HG03432 (cell line): Measurements from ENCODE around the gene ZNF524.
"Not testable (repeated sequence)": the region's sequence is repeated elsewhere in the genome, so short reads cannot be mapped to it uniquely, and the experiment has no call there.

Experiments
- ATAC-seq: cut with Tn5 transposase; IDR thresholded peaks from one replicate; pipeline ENCODE4 v1.9.1; 2021; ENCODE audit warnings: mild to moderate bottlenecking, moderate library complexity; ENCODE audit not compliant: unreplicated experiment

ZNF524 gene

DNA sequence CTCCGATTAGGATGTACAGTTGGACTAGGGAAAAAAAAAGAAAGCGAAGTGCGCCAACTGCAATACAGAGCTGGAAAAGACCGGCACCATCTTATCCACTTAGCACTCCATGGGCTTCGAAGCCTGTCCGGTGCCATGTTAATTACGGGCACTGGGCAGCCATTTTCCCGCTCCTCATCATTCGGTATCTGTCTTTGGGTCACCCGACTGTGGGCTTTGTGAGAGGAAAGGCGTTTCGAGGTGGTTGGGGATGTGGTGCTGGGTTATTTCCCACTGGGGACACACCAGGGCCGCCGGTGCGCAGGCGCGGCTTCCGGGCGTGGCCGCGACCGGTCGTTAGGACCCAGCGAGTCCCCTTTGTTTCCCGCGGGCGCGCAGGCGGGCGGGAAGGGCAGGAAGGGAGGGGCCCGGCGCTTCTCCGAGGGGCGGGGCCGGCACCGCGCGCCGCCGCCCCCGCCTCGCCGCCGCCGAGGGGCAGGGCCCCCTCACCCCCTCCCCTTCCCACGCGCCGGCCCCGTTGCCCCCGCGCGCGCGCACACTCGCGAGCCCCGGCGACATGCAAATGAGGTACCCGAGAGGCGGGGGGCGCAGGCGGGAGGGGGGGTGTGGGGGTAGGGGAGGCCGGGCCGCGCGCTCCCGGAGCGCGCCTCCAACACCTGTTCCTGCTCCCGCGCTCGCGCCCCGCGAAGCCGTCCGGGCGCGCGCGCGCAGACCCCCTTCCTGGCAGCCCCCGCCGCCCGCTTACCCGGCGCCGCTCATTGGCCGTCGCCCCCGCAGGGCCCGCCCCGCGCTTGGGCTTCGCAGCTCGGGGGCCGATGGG is at the start of gene ZNF524:
ZNF524 (plus strand) TSS at position 447 of the 820 bp plus-strand sequence. CDS start 1,825 bp downstream, outside the sequence.
- peak; percentile 49 for ATAC-seq

- ATAC-seq: no peak
These were observed 49.8 kb upstream of the ZNF524 start for GRCh38 chr19:55550321-55550650.

GRCh38 chr19:55552206-55552605 is 47.9 kb upstream of the ZNF524 start:
- no peak for ATAC-seq

GRCh38 chr19:55552620-55553019 is 47.5 kb upstream of the ZNF524 start:
- no peak for ATAC-seq

- ATAC-seq: no peak
These were observed 46.6 kb upstream of the ZNF524 start for GRCh38 chr19:55553217-55554182.

- no peak for ATAC-seq
These were observed 45.8 kb upstream of the ZNF524 start for GRCh38 chr19:55554302-55554701.

- ATAC-seq: no peak
These were observed 45.3 kb upstream of the ZNF524 start for GRCh38 chr19:55554741-55555152.

DNA sequence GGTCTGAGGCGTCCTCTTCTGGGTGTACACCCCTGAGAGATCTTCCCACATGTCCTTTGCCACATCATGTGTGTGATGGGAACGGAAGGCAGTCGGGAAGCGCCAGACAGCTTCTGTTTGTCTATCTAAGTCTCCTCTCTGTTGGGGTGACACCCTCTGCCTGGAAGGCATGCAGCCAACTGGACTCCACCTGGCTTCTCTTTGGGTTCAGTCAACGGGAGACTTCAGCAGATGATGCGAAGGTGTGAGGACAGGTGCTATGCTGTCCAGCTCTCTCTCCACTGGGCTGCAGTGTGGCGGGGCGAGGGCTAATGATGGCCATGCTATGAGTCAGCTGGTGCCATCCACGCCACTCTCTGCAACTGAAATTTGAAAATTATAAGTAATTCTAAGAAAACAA is 40.4 kb upstream of the ZNF524 start:
- no peak for ATAC-seq

DNA sequence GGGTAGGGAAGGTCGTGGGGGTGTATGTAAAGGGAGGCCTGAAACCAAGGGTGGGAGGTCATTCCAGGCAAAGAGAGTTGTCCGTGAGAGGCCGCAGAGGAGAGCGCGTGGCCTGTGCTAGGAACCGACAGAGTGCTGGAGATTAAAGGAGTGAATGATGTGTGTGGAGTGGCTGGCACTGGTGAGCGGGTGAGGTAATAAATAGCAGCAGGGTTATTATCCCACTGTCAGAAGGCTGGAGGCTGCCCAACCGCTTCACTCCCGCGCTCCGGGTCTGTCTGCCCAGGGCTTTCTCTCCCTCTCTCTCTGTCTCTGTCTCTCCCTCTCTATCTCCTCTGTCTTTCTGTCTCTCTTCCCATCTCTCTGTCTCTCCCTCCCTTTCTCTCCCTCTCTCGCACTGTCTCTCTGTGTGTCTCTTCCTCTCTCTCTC is 36.8 kb upstream of the ZNF524 start:
- ATAC-seq: no peak

DNA sequence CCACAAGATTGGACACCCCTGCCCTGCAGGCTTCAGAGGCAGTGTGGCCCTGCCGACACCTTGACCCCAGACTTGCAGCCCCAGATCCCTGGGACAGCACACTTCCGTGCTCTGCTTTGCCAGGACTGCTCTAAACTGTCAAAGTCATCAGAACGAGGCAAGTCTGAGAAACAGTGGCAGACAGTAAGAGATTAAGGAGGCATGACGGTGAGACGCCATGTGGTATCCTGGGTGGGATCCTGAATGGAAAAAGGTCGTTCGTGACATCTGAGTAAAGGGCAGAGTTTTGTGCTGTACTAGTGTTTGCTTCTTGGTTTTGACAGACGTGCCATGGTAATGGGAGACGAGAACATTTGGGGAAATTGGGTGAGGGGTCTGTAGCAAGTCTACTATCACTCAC is 33.3 kb upstream of the ZNF524 start:
- no peak for ATAC-seq

DNA sequence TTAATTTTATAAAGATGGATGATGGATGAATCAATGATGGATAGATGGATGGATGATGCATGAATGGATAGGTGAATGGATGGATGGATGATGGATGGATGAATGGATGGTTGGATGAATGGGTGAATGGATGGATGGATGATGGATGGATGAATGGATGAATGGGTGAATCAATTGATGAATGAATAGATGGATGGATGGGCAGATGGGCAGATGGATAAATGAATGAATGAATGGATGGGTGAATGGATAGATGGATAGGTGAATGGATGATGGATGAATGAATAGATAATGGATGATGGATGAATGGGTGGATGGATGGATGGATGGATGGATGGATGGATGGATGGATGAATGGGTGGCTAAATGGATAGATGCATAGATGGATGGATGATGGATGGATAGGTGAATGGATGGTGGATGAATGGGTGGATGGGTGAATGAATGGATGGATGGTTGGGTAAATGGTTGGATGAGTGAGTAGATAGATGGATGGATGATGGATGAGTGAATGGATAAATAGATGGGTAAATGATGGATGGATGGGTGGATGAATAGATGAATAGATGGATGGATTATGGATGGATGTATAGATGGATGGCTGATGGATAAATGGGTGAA is 32.3 kb upstream of the ZNF524 start:
- ATAC-seq: no peak

GRCh38 chr19:55569477-55569876 is 30.6 kb upstream of the ZNF524 start:
- ATAC-seq: not testable (repeated sequence)

DNA sequence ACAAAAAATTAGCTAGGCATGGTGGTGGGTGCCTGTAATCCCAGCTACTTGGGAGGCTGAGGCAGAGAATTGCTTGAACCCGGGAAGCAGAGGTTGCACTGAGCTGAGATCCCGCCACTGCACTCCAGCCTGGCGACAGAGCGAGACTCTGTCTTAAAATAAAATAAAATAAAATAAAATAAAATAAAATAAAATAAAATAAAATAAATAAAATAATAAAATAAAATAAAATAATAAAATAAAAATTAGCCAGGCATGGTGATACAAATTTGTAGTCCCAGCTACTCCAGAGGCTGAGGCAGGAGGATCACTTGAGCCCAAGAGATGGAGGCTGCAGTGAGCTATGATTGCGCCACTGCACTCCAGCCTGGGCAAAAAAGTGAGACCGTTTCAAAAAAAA is 26.2 kb upstream of the ZNF524 start:
- ATAC-seq: not testable (repeated sequence)

GRCh38 chr19:55576746-55577145 is 23.3 kb upstream of the ZNF524 start:
- ATAC-seq: no peak

GRCh38 chr19:55578031-55578760 is 21.9 kb upstream of the ZNF524 start:
- no peak for ATAC-seq

GRCh38 chr19:55578761-55579747 is 21.0 kb upstream of the ZNF524 start:
- ATAC-seq: no peak

DNA sequence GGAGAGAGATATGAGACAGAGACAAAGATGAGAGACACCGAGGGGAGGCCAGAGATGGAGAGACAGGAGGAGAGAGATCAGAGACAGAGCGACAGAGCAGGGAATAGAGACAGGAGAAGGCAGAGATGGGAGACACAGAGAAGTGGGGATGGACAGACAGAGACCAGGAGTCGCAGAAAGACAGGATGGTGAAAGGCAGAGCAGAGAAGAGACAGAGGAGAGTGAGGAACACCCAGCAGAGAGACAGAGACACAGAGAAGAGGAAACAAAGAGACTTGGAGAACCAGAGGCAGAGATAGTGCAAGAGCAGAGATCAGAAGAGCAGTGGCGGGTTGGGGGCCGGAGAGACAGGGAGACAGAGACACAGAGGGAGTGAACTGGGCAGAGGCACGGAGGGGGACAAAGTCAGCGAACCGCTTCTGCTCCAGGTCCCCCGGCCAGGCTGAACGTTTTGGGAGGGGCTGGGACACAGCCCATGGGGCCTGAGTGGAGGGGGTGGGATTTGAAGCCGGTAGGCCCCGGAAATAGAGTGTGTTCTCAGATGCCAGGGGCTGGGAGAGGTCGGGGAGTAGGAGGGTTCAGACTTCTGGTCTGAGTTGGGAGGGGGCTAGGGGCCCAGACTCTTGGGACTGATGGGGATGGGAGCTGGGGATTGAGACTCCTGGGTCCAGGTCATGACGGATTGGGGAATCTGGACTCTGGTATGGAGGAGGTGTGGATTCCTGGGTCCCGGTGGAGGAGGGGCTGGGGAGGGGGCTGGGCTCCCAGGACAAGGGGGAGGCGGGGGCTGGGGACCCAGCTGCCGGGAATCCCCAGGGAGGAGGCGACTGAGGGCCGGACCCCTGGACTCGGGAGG is 20.1 kb upstream of the ZNF524 start:
- no peak for ATAC-seq

DNA sequence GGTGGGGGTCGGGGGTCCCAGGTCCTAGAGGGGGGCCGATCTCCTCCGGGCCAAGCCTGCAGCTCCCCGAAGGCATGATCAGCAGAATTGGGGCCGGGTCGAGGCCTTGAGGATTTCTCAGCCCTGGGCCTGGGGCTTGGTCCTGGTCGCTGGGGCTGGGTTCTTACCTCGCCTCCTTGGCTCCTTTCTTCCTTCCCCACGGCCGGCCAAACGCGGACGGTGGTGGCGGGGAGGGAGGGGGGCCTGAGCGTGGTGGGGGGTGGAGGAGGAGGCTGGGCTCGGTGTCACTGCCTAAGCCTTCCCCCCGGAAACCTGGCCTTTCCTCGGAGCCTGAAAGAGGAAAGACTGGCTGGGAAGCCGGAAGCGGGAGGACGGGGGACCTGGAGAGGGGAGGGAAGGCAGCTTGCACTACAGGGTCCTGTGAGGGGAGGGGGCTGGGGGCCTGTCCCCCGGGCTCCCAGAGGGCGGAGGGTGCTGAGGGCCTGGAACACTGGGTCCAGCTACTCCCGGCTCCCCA is 19.4 kb upstream of the ZNF524 start, which contains the start of gene ZNF579:
ZNF579 (minus strand) TSS at position 221 of the 517 bp plus-strand sequence. CDS start 1,209 bp downstream, outside the sequence.
- no peak for ATAC-seq
